Measurements from ENCODE around the gene NRM. TPM values are rescaled to one million over a fixed set of nuclear protein-coding genes. Genes with fewer than 3 reads are reported as not detected.
"Not testable (repeated sequence)": the region's sequence is repeated elsewhere in the genome, so short reads cannot be mapped to it uniquely, and the experiment has no call there.

The NRM gene
- total RNA-seq, 1 donor from 2014 or later = 2.9 TPM

- DNase-seq (ENCODE audit: low read depth) = peak; percentile 90
Measured at GRCh38 chr6:30721198-30722024, 30.6 kb upstream of the NRM start.

- DNase-seq (ENCODE audit: low read depth) = peak; percentile 74
Measured at GRCh38 chr6:30720738-30721197, 30.0 kb upstream of the NRM start.

GRCh38 chr6:30719791-30720737 is 29.3 kb upstream of the NRM start, which contains the start of gene TUBB:
Gene TUBB, plus strand, starts transcription at chr6:30720352. Its CDS starts 155 bp downstream, at chr6:30720507.
- DNase-seq (ENCODE audit: low read depth) = peak; percentile 99

GRCh38 chr6:30719356-30719755 is 28.6 kb upstream of the NRM start:
- no peak for DNase-seq (ENCODE audit: low read depth)

GRCh38 chr6:30717845-30718720 is 27.3 kb upstream of the NRM start:
- not testable (repeated sequence) for DNase-seq (ENCODE audit: low read depth)

- DNase-seq (ENCODE audit: low read depth) = peak; percentile 100
Measured at GRCh38 chr6:30717129-30717844, 26.5 kb upstream of the NRM start, which contains the start of gene MDC1. Gene MDC1, minus strand, starts transcription at chr6:30717281. Its CDS starts 2,106 bp downstream, at chr6:30715175.

GRCh38 chr6:30716879-30717128 is 26.0 kb upstream of the NRM start:
- DNase-seq (ENCODE audit: low read depth) = no peak

GRCh38 chr6:30714263-30714662 is 23.5 kb upstream of the NRM start:
- DNase-seq (ENCODE audit: low read depth) = no peak

- no peak for DNase-seq (ENCODE audit: low read depth)
Measured at GRCh38 chr6:30712441-30712945, 21.7 kb upstream of the NRM start.

- no peak for DNase-seq (ENCODE audit: low read depth)
Measured at GRCh38 chr6:30711758-30712380, 21.1 kb upstream of the NRM start.

GRCh38 chr6:30709101-30709868 is 18.5 kb upstream of the NRM start:
- no peak for DNase-seq (ENCODE audit: low read depth)

GRCh38 chr6:30707281-30707850 is 16.6 kb upstream of the NRM start:
- no peak for DNase-seq (ENCODE audit: low read depth)

- DNase-seq (ENCODE audit: low read depth) = no peak
Measured at GRCh38 chr6:30705620-30706019, 14.8 kb upstream of the NRM start.

- no peak for DNase-seq (ENCODE audit: low read depth)
Measured at GRCh38 chr6:30703821-30704220, 13.0 kb upstream of the NRM start.

GRCh38 chr6:30703011-30703410 is 12.2 kb upstream of the NRM start:
- no peak for DNase-seq (ENCODE audit: low read depth)

- DNase-seq (ENCODE audit: low read depth) = no peak
Measured at GRCh38 chr6:30700340-30700739, 9.6 kb upstream of the NRM start.

GRCh38 chr6:30696432-30696831 is 5.6 kb upstream of the NRM start:
- DNase-seq (ENCODE audit: low read depth) = no peak

- no peak for DNase-seq (ENCODE audit: low read depth)
Measured at GRCh38 chr6:30691208-30691847, 544 bp upstream of the NRM start.
